Fibroblast of the aortic adventitia (primary cell): ENCODE measurements around the gene RELCH. TPM values are rescaled to one million over a fixed set of nuclear protein-coding genes. Genes with fewer than 3 reads are reported as not detected.

Experiments used
- DNase-seq: peaks from one replicate; pipeline ENCODE4 v3.0.0-alpha.2; 2010; ENCODE audit warnings: low read depth
- H3K4me3 ChIP-seq: 2 replicates; pipeline ENCODE4 v1.5.1; 2011; ENCODE audit warnings: low read depth, mild to moderate bottlenecking, control low read depth, low read length, moderate library complexity
- CTCF ChIP-seq: IDR thresholded peaks from 2 replicates; pipeline ENCODE4 v1.5.1; 2011; ENCODE audit warnings: mild to moderate bottlenecking, low read length, control low read depth, inconsistent platforms; ENCODE audit not compliant: insufficient read depth
- total RNA-seq: library from RNA; depleted of rRNA; stranded (reverse); fragments of >200 nt; gene quantifications from 2 replicates; pipeline ENCODE4 v1.2.3, GENCODE V29; 2012; ENCODE audit warnings: low replicate concordance

The RELCH gene
- total RNA-seq, 1 donor: 44.0 TPM

GRCh38 chr18:62187543-62188510, 772 bp downstream of the RELCH start:
- H3K4me3 ChIP-seq: peak overlapping the region; percentile 97
- DNase-seq: peak; percentile 26
- peak; percentile 41 for TF ChIP-seq CTCF

GRCh38 chr18:62189208-62189607, 2.2 kb downstream of the RELCH start:
- peak overlapping the region; percentile 97 for H3K4me3 ChIP-seq
- TF ChIP-seq CTCF: no peak

GRCh38 chr18:62196079-62196478, 9.0 kb downstream of the RELCH start:
- H3K4me3 ChIP-seq: no peak overlapping the region

More at GRCh38 chr18:62189208-62189607, 2.2 kb downstream of the RELCH start:
- no peak for DNase-seq

GRCh38 chr18:62196980-62197379, 9.9 kb downstream of the RELCH start:
- no peak overlapping the region for H3K4me3 ChIP-seq
- TF ChIP-seq CTCF: no peak
- DNase-seq: no peak

More at GRCh38 chr18:62196079-62196478, 9.0 kb downstream of the RELCH start:
- DNase-seq: no peak
- no peak for TF ChIP-seq CTCF

- TF ChIP-seq CTCF: no peak
- no peak overlapping the region for H3K4me3 ChIP-seq
- no peak for DNase-seq
These were observed 11.2 kb downstream of the RELCH start for GRCh38 chr18:62198259-62198658.

GRCh38 chr18:62199629-62200028, 12.6 kb downstream of the RELCH start:
- H3K4me3 ChIP-seq: no peak overlapping the region
- DNase-seq: no peak
- no peak for TF ChIP-seq CTCF
